ENCODE measurements around the gene HNRNPM. TPM values are rescaled to one million over a fixed set of nuclear protein-coding genes. Genes with fewer than 3 reads are reported as not detected.

The HNRNPM gene
- total RNA-seq, 4 donors from 2014 or later = 42.5 to 74.6 (median 57.8) TPM

DNA sequence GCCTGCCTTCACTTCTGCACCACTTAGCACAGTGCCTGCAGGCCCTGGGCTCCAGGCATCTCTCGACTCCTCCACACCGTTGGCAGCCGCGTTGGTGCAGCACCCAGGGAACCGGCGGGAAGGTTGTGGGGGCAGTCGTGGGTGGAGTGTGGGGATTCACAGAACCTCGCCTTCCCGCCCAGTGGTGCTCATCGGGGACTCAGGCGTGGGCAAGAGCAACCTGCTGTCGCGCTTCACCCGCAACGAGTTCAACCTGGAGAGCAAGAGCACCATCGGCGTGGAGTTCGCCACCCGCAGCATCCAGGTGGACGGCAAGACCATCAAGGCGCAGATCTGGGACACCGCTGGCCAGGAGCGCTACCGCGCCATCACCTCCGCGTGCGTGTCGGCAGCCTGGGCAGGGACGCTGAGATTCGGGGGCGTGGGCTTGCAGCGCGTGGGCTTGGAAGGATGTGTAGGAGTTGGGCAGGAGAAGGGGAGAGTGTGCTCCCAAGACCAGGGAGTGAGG, 45.0 kb upstream of the HNRNPM start:
- intact Hi-C loops (cut with DNase I; ENCODE audit: low total_unique reads) = no loop called here
- no peak overlapping the region for H3K4me3 ChIP-seq

DNA sequence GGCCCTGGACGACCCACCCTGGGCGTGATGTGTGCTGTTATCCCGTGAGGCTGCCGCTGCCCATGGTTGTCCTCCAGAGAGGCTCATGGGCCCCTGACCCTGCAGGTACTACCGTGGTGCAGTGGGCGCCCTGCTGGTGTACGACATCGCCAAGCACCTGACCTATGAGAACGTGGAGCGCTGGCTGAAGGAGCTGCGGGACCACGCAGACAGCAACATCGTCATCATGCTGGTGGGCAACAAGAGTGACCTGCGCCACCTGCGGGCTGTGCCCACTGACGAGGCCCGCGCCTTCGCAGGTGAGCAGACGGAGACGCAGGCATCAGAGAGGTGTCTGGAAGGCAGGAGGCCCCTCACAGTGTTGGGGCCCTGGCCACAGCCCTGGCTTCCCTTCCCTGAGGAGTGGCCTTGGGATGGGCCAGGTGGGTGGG, 42.8 kb upstream of the HNRNPM start:
- no peak for DNase-seq
- in situ Hi-C loops (cut with MboI; ENCODE audit: low sequenced_read_pairs in 4 of 4) = loop anchor here in 1 of 4 donors (10.0 kb wide), 1 partner anchor 47 kb away; no protein-coding TSS in a partner anchor

More for the DNA sequence above, 45.0 kb upstream of the HNRNPM start:
- TF ChIP-seq, protein P1, sequence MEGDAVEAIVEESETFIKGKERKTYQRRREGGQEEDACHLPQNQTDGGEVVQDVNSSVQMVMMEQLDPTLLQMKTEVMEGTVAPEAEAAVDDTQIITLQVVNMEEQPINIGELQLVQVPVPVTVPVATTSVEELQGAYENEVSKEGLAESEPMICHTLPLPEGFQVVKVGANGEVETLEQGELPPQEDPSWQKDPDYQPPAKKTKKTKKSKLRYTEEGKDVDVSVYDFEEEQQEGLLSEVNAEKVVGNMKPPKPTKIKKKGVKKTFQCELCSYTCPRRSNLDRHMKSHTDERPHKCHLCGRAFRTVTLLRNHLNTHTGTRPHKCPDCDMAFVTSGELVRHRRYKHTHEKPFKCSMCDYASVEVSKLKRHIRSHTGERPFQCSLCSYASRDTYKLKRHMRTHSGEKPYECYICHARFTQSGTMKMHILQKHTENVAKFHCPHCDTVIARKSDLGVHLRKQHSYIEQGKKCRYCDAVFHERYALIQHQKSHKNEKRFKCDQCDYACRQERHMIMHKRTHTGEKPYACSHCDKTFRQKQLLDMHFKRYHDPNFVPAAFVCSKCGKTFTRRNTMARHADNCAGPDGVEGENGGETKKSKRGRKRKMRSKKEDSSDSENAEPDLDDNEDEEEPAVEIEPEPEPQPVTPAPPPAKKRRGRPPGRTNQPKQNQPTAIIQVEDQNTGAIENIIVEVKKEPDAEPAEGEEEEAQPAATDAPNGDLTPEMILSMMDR (IDR thresholded peaks at IDR 0.05 in 4 of 5, conservative IDR thresholded peaks at IDR 0.05 in 1 of 5) = no peak
- TF ChIP-seq POLR2A (IDR thresholded peaks at IDR 0.05) = no peak
- Histone ChIP-seq H3K4me1 (peaks cover 24 to 26% of the 10 kb centered on the region in 2 donors), H3K27ac (no peak overlapping the region), H3K9me3 (no peaks in the 10 kb centered on the region), H3K36me3 (peaks cover 2 to 41% of the 10 kb centered on the region in 2 donors), H3K27me3 (no peaks in the 10 kb centered on the region)
- DNase-seq (no peak), ATAC-seq (no peak)
- in situ Hi-C loops (cut with MboI; ENCODE audit: low sequenced_read_pairs in 4 of 4) = loop anchor here in 3 of 4 donors (5.0 to 10.0 kb wide), 3 partner anchors 42 to 47 kb away; no protein-coding TSS in a partner anchor

DNA sequence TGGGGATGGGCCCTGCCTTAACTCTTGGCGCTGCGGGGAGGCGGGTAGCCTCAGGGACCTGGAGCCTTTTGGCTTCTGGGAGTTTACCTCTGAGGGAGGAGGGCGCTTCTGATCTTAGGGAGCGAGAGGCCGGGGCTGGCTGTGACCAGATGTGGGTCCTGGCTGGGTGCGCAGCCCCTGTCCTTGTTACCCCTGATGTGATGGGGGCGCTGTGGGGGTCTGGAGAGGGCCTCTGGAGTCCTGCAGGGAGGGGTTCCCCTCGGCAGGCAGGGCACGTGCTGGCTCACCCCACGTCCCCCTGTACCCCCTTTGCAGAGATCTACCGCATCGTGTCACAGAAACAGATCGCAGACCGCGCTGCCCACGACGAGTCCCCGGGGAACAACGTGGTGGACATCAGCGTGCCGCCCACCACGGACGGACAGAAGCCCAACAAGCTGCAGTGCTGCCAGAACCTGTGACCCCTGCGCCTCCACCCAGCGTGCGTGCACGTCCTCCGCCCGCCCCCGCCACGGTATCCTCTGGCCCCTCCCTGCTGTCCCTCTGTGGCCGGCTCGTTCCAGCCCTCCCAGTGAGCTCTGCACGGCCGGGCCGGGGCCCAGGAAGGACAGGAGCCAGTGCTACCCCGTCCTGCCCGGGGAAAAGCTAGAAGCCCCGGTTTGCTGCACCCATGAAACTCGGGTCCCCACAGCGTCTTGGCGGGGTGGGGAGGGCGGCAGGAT, 41.5 kb upstream of the HNRNPM start:
- in situ Hi-C loops (cut with MboI; ENCODE audit: low sequenced_read_pairs in 4 of 4) = loop anchor here in 1 of 4 donors (10.0 kb wide), 1 partner anchor 48 kb away; no protein-coding TSS in a partner anchor
- no peak for ATAC-seq

More for the DNA sequence above, 42.8 kb upstream of the HNRNPM start:
- no peaks in the 10 kb centered on the region for H3K27me3 ChIP-seq
- peaks cover 2 to 52% of the 10 kb centered on the region in 2 donors for H3K36me3 ChIP-seq
- ATAC-seq = no peak
- TF ChIP-seq POLR2A (IDR thresholded peaks at IDR 0.05) = no peak
- TF ChIP-seq, protein P1 (IDR thresholded peaks at IDR 0.05 in 4 of 5, conservative IDR thresholded peaks at IDR 0.05 in 1 of 5) = no peak
- no peak overlapping the region for H3K27ac ChIP-seq
- intact Hi-C loops (cut with DNase I; ENCODE audit: low total_unique reads) = no loop called here
- peaks cover 4 to 9% of the 10 kb centered on the region in 2 donors for H3K4me1 ChIP-seq
- no peak overlapping the region for H3K4me3 ChIP-seq
- H3K9me3 ChIP-seq = no peaks in the 10 kb centered on the region

DNA sequence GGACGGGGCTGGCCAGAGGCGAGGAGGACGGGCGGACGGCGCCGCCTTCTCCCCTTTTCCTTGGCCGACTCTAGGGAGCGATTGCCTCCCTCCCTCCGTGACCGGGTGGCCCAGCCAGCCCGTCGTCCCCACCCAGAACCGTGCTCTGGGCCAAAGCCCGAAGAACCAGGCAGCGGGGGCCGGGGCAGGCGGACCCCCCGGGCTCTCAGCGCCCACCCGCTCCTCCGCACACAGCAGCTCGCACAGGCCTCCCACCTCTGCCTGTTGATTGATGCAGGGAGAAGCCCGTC, 41.0 kb upstream of the HNRNPM start:
- ATAC-seq = no peak
- Histone ChIP-seq H3K36me3 (peaks cover 2 to 52% of the 10 kb centered on the region in 2 donors), H3K4me3 (no peak overlapping the region), H3K9me3 (no peaks in the 10 kb centered on the region), H3K27ac (no peak overlapping the region), H3K4me1 (no peaks in the 10 kb centered on the region), H3K27me3 (no peaks in the 10 kb centered on the region)
- no peak for DNase-seq
- in situ Hi-C loops (cut with MboI; ENCODE audit: low sequenced_read_pairs in 4 of 4) = loop anchor here in 1 of 4 donors (10.0 kb wide), 1 partner anchor 49 kb away; no protein-coding TSS in a partner anchor
- intact Hi-C loops (cut with DNase I; ENCODE audit: low total_unique reads) = no loop called here
- TF ChIP-seq, protein P1 (IDR thresholded peaks at IDR 0.05 in 4 of 5, conservative IDR thresholded peaks at IDR 0.05 in 1 of 5) = no peak
- no peak for TF ChIP-seq POLR2A (IDR thresholded peaks at IDR 0.05)

More for the DNA sequence above, 41.5 kb upstream of the HNRNPM start:
- Histone ChIP-seq H3K36me3 (peaks cover 2 to 52% of the 10 kb centered on the region in 2 donors), H3K9me3 (no peaks in the 10 kb centered on the region), H3K4me1 (peaks cover 0 to 3% of the 10 kb centered on the region in 2 donors), H3K4me3 (no peak overlapping the region), H3K27me3 (no peaks in the 10 kb centered on the region), H3K27ac (no peak overlapping the region)
- intact Hi-C loops (cut with DNase I; ENCODE audit: low total_unique reads) = no loop called here
- DNase-seq = no peak
- TF ChIP-seq, protein P1 (IDR thresholded peaks at IDR 0.05 in 4 of 5, conservative IDR thresholded peaks at IDR 0.05 in 1 of 5) = no peak
- no peak for TF ChIP-seq POLR2A (IDR thresholded peaks at IDR 0.05)
